Fibroblast of upper back skin (primary cell): ENCODE measurements around the gene BMF.
"Not testable (repeated sequence)": the region's sequence is repeated elsewhere in the genome, so short reads cannot be mapped to it uniquely, and the experiment has no call there.

Experiments used
- DNase-seq: peaks from one replicate; pipeline ENCODE4 v3.0.0-alpha.2; 2013

Gene BMF

GRCh38 chr15:40108855-40109735, at the start of gene BMF:
Gene BMF (minus strand): TSS chr15:40108879. CDS start chr15:40106086, 2,793 bp downstream.
- peak; percentile 99 for DNase-seq

GRCh38 chr15:40157778-40158447, 49.2 kb upstream of the BMF start:
- DNase-seq, result no peak

GRCh38 chr15:40155270-40155910, 46.7 kb upstream of the BMF start:
- no peak for DNase-seq

- DNase-seq, result not testable (repeated sequence)
Observed at GRCh38 chr15:40154821-40155220, 46.1 kb upstream of the BMF start.

GRCh38 chr15:40151991-40152390, 43.3 kb upstream of the BMF start:
- DNase-seq, result no peak

GRCh38 chr15:40151499-40151898, 42.8 kb upstream of the BMF start:
- no peak for DNase-seq

GRCh38 chr15:40150163-40150925, 41.7 kb upstream of the BMF start:
- peak; percentile 25 for DNase-seq

- no peak for DNase-seq
Observed at GRCh38 chr15:40149339-40149738, 40.7 kb upstream of the BMF start.

GRCh38 chr15:40146037-40146436, 37.4 kb upstream of the BMF start:
- DNase-seq, result peak; percentile 42

GRCh38 chr15:40142428-40142827, 33.7 kb upstream of the BMF start:
- no peak for DNase-seq

GRCh38 chr15:40138201-40138570, 29.5 kb upstream of the BMF start:
- DNase-seq, result not testable (repeated sequence)

GRCh38 chr15:40137303-40138200, 28.9 kb upstream of the BMF start:
- no peak for DNase-seq

GRCh38 chr15:40136470-40137302, 28.0 kb upstream of the BMF start:
- no peak for DNase-seq

- not testable (repeated sequence) for DNase-seq
Observed at GRCh38 chr15:40135846-40136450, 27.3 kb upstream of the BMF start.

GRCh38 chr15:40134885-40135284, 26.2 kb upstream of the BMF start:
- DNase-seq, result no peak

GRCh38 chr15:40133544-40133943, 24.9 kb upstream of the BMF start:
- no peak for DNase-seq

- DNase-seq, result no peak
Observed at GRCh38 chr15:40130799-40131502, 22.3 kb upstream of the BMF start.

GRCh38 chr15:40130118-40130517, 21.4 kb upstream of the BMF start:
- DNase-seq, result no peak

GRCh38 chr15:40128766-40129660, 20.3 kb upstream of the BMF start:
- no peak for DNase-seq
